MM.1S (cell line): ENCODE data around the gene CPLANE1.
A peak's percentile ranks its signal among the peaks of the same experiment; 100 is the strongest.

Experiments
- DNase-seq: peaks from one replicate; pipeline ENCODE4 v3.0.0-alpha.2; 2015
- H2AFZ ChIP-seq: fragments of 300-600 bp; sonication (generic); 2 replicates; pipeline ENCODE4 v1.6.0; 2016; ENCODE audit warnings: antibody characterized with exemption, low read length
- H3F3A ChIP-seq: fragments of 300-600 bp; sonication (generic); 2 replicates; pipeline ENCODE4 v1.6.1; 2016; ENCODE audit warnings: mild to moderate bottlenecking, antibody characterized with exemption, low read length, moderate library complexity, mixed read lengths; ENCODE audit not compliant: insufficient read depth
- H3K27ac ChIP-seq: fragments of 300-600 bp; sonication (generic); 2 replicates; pipeline ENCODE4 v1.5.1; 2016; ENCODE audit warnings: mild to moderate bottlenecking, low read length
- H3K27me3 ChIP-seq: fragments of 300-600 bp; sonication (generic); replicated peaks from 2 replicates; pipeline ENCODE4 v1.6.0; 2016; ENCODE audit warnings: low read length; ENCODE audit not compliant: insufficient read depth
- H3K36me3 ChIP-seq: fragments of 300-600 bp; sonication (generic); replicated peaks from 2 replicates; pipeline ENCODE4 v1.6.1; 2016; ENCODE audit warnings: mild to moderate bottlenecking, low read length, mixed read lengths; ENCODE audit not compliant: insufficient read depth
- H3K4me1 ChIP-seq: fragments of 300-600 bp; sonication (generic); 2 replicates; pipeline ENCODE4 v1.6.1; 2016; ENCODE audit warnings: low read length, mixed read lengths
- H3K4me2 ChIP-seq: fragments of 300-600 bp; sonication (generic); 2 replicates; pipeline ENCODE4 v1.6.0; 2016; ENCODE audit warnings: low read depth, low read length
- H3K4me3 ChIP-seq: fragments of 300-600 bp; sonication (generic); 2 replicates; pipeline ENCODE4 v1.5.1; 2016; ENCODE audit warnings: low read length, mixed read lengths
- H3K79me2 ChIP-seq: fragments of 300-600 bp; sonication (generic); 2 replicates; pipeline ENCODE4 v1.6.1; 2016; ENCODE audit warnings: mixed run types, low read length, mixed read lengths
- H3K9ac ChIP-seq: fragments of 300-600 bp; sonication (generic); 2 replicates; pipeline ENCODE4 v1.6.1; 2016; ENCODE audit warnings: low read length, mixed read lengths
- H3K9me2 ChIP-seq: fragments of 300-600 bp; sonication (generic); replicated peaks from 2 replicates; pipeline ENCODE4 v1.6.1; 2016; ENCODE audit warnings: mild to moderate bottlenecking, low read length, mixed read lengths; ENCODE audit not compliant: insufficient read depth
- H3K9me3 ChIP-seq: fragments of 300-600 bp; sonication (generic); replicated peaks from 2 replicates; pipeline ENCODE4 v1.6.1; 2016; ENCODE audit warnings: mild to moderate bottlenecking, low read length, mixed read lengths; ENCODE audit not compliant: insufficient read depth
- H4K20me1 ChIP-seq: fragments of 300-600 bp; sonication (generic); 2 replicates; pipeline ENCODE4 v1.6.1; 2016; ENCODE audit warnings: mild to moderate bottlenecking, low read length, moderate library complexity, mixed read lengths; ENCODE audit not compliant: insufficient read depth
- CTCF ChIP-seq: fragments of 300-600 bp; sonication (generic); IDR thresholded peaks from 2 replicates; pipeline ENCODE4 v1.5.1; 2016; ENCODE audit warnings: antibody characterized with exemption, low read length, mixed read lengths
- EZH2 ChIP-seq: fragments of 300-600 bp; sonication (generic); optimal IDR thresholded peaks from 2 replicates; pipeline ENCODE3; 2017; ENCODE audit warnings: low read depth, mild to moderate bottlenecking, antibody characterized with exemption, low read length, mixed read lengths
- EZH2phosphoT487 ChIP-seq: fragments of 300-600 bp; sonication (generic); IDR thresholded peaks from 2 replicates; pipeline ENCODE4 v1.6.1; 2018; ENCODE audit warnings: antibody characterized with exemption, low read length

Gene CPLANE1

GRCh38 chr5:37116359-37116758 lies 132.8 kb downstream of the CPLANE1 start:
- peaks cover 17% of the 10 kb centered on the region for H3K4me1 ChIP-seq
- H3K27ac ChIP-seq = no peak overlapping the region
- TF ChIP-seq EZH2 (no peak), EZH2phosphoT487 (no peak), CTCF (no peak)
- H3K9me3 ChIP-seq = no peaks in the 10 kb centered on the region
- no peak overlapping the region for H3K4me3 ChIP-seq
- no peaks in the 10 kb centered on the region for H3K27me3 ChIP-seq
- no peak overlapping the region for H3K9ac ChIP-seq
- peaks cover 16% of the 10 kb centered on the region for H3F3A ChIP-seq
- H3K9me2 ChIP-seq = no peaks in the 10 kb centered on the region
- H3K79me2 ChIP-seq = no peaks in the 10 kb centered on the region
- no peak overlapping the region for H3K4me2 ChIP-seq
- no peak overlapping the region for H2AFZ ChIP-seq
- H3K36me3 ChIP-seq = no peaks in the 10 kb centered on the region
- H4K20me1 ChIP-seq = no peaks in the 10 kb centered on the region
- DNase-seq = no peak

GRCh38 chr5:37112383-37112991 lies 136.7 kb downstream of the CPLANE1 start:
- peaks cover 18% of the 10 kb centered on the region for H3F3A ChIP-seq
- peak; percentile 44 for DNase-seq
- no peaks in the 10 kb centered on the region for H3K9me2 ChIP-seq
- peak overlapping the region; percentile 54 for H3K4me2 ChIP-seq
- H3K36me3 ChIP-seq = no peaks in the 10 kb centered on the region
- no peaks in the 10 kb centered on the region; the same call in 1 of the 2 replicates for H3K27me3 ChIP-seq
- no peaks in the 10 kb centered on the region for H3K79me2 ChIP-seq
- H2AFZ ChIP-seq = no peak overlapping the region
- H3K27ac ChIP-seq = peak overlapping the region; percentile 24; the same call in 1 of the 2 replicates
- 0 out of 2 replicates have a peak overlapping the region, but pooled peaks have one; percentile 4 for H3K4me3 ChIP-seq
- no peaks in the 10 kb centered on the region for H3K9me3 ChIP-seq
- no peaks in the 10 kb centered on the region for H4K20me1 ChIP-seq
- no peak overlapping the region for H3K9ac ChIP-seq
- no peak for TF ChIP-seq EZH2
- TF ChIP-seq CTCF = no peak
- TF ChIP-seq EZH2phosphoT487 = no peak
- H3K4me1 ChIP-seq = peaks cover 17% of the 10 kb centered on the region

- H3K9me3 ChIP-seq = no peaks in the 10 kb centered on the region
- H2AFZ ChIP-seq = no peak overlapping the region
- H3K4me2 ChIP-seq = peak overlapping the region; percentile 54
- H3K79me2 ChIP-seq = no peaks in the 10 kb centered on the region
- H3K27me3 ChIP-seq = no peaks in the 10 kb centered on the region; the same call in 1 of the 2 replicates
- TF ChIP-seq CTCF (no peak), EZH2phosphoT487 (no peak), EZH2 (no peak)
- peak overlapping the region; percentile 4; the same call in 1 of the 2 replicates for H3K4me3 ChIP-seq
- H3K4me1 ChIP-seq = peaks cover 17% of the 10 kb centered on the region
- no peaks in the 10 kb centered on the region for H3K36me3 ChIP-seq
- no peaks in the 10 kb centered on the region for H3K9me2 ChIP-seq
- no peaks in the 10 kb centered on the region for H4K20me1 ChIP-seq
- DNase-seq = peak; percentile 81
- peaks cover 18% of the 10 kb centered on the region for H3F3A ChIP-seq
- H3K27ac ChIP-seq = peak overlapping the region; percentile 46; the same call in 1 of the 2 replicates
- no peak overlapping the region for H3K9ac ChIP-seq
Measured at GRCh38 chr5:37111426-37112382, 137.5 kb downstream of the CPLANE1 start.
